ENCODE data around the gene SYDE2. TPM values are rescaled to one million over a fixed set of nuclear protein-coding genes. Genes with fewer than 3 reads are reported as not detected.
"Not testable (repeated sequence)": the region's sequence is repeated elsewhere in the genome, so short reads cannot be mapped to it uniquely, and the experiment has no call there.

Gene SYDE2
- total RNA-seq, 4 donors from 2014 or later = 75.5 to 119 (median 99.3) TPM

GRCh38 chr1:85196358-85196757 lies 4.5 kb downstream of the SYDE2 start:
- no peaks in the 10 kb centered on the region for H3K9me3 ChIP-seq
- DNase-seq (ENCODE audit: extremely low spot score) = no peak
- TF ChIP-seq CTCF (IDR thresholded peaks at IDR 0.05) = no peak
- TF ChIP-seq POLR2AphosphoS5 (IDR thresholded peaks at IDR 0.05) = no peak
- TF ChIP-seq POLR2A (IDR thresholded peaks at IDR 0.05; ENCODE audit: low read depth) = no peak
- TF ChIP-seq EP300 (IDR thresholded peaks at IDR 0.05) = no peak
- peak overlapping the region; percentile 92 to 97 (median 96) for H3K4me3 ChIP-seq
- H3K27me3 ChIP-seq = no peaks in the 10 kb centered on the region
- peaks cover 3 to 54% (median 37%) of the 10 kb centered on the region in 4 donors for H3K4me1 ChIP-seq
- no peaks in the 10 kb centered on the region for H3K36me3 ChIP-seq
- intact Hi-C loops (cut with DNase I) = loop anchor here (5.0 kb wide), 1 partner anchor 61 kb away; the partner anchor contains the start of gene C1orf52
- peak overlapping the region in 3 of 4 donors; percentile 44 to 63 (median 48) for H3K27ac ChIP-seq (replicated peaks in 1 of 4)

GRCh38 chr1:85195703-85196102 lies 5.1 kb downstream of the SYDE2 start:
- H3K9me3 ChIP-seq = no peaks in the 10 kb centered on the region
- H3K27me3 ChIP-seq = no peaks in the 10 kb centered on the region
- H3K27ac ChIP-seq (replicated peaks in 1 of 4) = peak overlapping the region in 3 of 4 donors; percentile 44 to 63 (median 48)
- WGBS = 52% methylated on average over 2 of the region's 2 CpGs
- intact Hi-C loops (cut with DNase I) = loop anchor here (5.0 kb wide), 1 partner anchor 62 kb away; the partner anchor contains the start of gene C1orf52
- TF ChIP-seq POLR2AphosphoS5 (IDR thresholded peaks at IDR 0.05) (no peak), CTCF (IDR thresholded peaks at IDR 0.05) (no peak), EP300 (IDR thresholded peaks at IDR 0.05) (no peak), POLR2A (IDR thresholded peaks at IDR 0.05; ENCODE audit: low read depth) (no peak)
- DNase-seq (ENCODE audit: extremely low spot score) = no peak
- no peaks in the 10 kb centered on the region for H3K36me3 ChIP-seq
- peaks cover 3 to 61% (median 44%) of the 10 kb centered on the region in 4 donors for H3K4me1 ChIP-seq
- peak overlapping the region; percentile 92 to 97 (median 96) for H3K4me3 ChIP-seq

DNA sequence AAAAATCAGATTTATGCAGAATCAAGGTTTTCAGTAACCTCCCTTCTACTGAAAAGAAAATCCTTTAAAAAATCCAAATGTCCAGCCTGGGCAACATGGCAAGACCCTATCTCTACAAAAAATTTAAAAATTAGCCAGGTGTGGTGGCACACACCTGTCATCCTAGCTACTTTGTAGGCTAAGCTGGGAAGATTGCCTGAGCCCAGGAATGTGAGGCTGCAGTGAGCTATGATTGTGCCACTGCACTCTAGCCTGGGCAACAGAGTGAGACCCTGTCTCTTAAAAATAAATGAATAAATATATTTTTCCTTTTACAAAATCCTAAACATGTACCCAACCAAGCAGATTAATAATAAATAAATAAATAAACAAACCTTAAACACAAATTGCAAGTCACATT lies 8.7 kb downstream of the SYDE2 start:
- Histone ChIP-seq H3K4me1 (peaks cover 7 to 90% (median 62%) of the 10 kb centered on the region in 4 donors), H3K4me3 (peak overlapping the region in 1 of 4 donors; percentile 9), H3K36me3 (peaks cover 0 to 20% (median 14%) of the 10 kb centered on the region in 4 donors)
- H3K27ac ChIP-seq (replicated peaks in 1 of 4); H3K27me3 ChIP-seq; H3K9me3 ChIP-seq; DNase-seq (ENCODE audit: extremely low spot score); intact Hi-C loops (cut with DNase I): not testable (repeated sequence)

- Histone ChIP-seq H3K9me3 (no peaks in the 10 kb centered on the region), H3K4me3 (peak overlapping the region in 2 of 4 donors; percentile 14 to 15), H3K27ac (replicated peaks in 1 of 4) (no peak overlapping the region), H3K36me3 (peaks cover 0 to 20% (median 14%) of the 10 kb centered on the region in 4 donors), H3K27me3 (no peaks in the 10 kb centered on the region), H3K4me1 (peaks cover 7 to 72% (median 55%) of the 10 kb centered on the region in 4 donors)
- no peak for TF ChIP-seq CTCF (IDR thresholded peaks at IDR 0.05)
- no peak for TF ChIP-seq EP300 (IDR thresholded peaks at IDR 0.05)
- no peak for TF ChIP-seq POLR2AphosphoS5 (IDR thresholded peaks at IDR 0.05)
- no peak for TF ChIP-seq POLR2A (IDR thresholded peaks at IDR 0.05; ENCODE audit: low read depth)
- no peak for DNase-seq (ENCODE audit: extremely low spot score)
- intact Hi-C loops (cut with DNase I) = no loop called here
- WGBS = 47% methylated on average over 1 of the region's 1 CpG
These were observed 11.7 kb downstream of the SYDE2 start for GRCh38 chr1:85189120-85189519.

- Histone ChIP-seq H3K27ac (replicated peaks in 1 of 4) (peak overlapping the region in 1 of 4 donors; percentile 14), H3K4me1 (peaks cover 4 to 72% (median 59%) of the 10 kb centered on the region in 4 donors), H3K4me3 (peak overlapping the region in 3 of 4 donors; percentile 14 to 23 (median 15)), H3K9me3 (no peaks in the 10 kb centered on the region), H3K27me3 (no peaks in the 10 kb centered on the region), H3K36me3 (peaks cover 0 to 20% (median 14%) of the 10 kb centered on the region in 4 donors)
- DNase-seq (ENCODE audit: extremely low spot score) = no peak
- TF ChIP-seq POLR2A (IDR thresholded peaks at IDR 0.05; ENCODE audit: low read depth) = no peak
- 66% methylated on average over 5 of the region's 5 CpGs for WGBS
- intact Hi-C loops (cut with DNase I) = no loop called here
These were observed 12.3 kb downstream of the SYDE2 start for GRCh38 chr1:85188530-85188929.

DNA sequence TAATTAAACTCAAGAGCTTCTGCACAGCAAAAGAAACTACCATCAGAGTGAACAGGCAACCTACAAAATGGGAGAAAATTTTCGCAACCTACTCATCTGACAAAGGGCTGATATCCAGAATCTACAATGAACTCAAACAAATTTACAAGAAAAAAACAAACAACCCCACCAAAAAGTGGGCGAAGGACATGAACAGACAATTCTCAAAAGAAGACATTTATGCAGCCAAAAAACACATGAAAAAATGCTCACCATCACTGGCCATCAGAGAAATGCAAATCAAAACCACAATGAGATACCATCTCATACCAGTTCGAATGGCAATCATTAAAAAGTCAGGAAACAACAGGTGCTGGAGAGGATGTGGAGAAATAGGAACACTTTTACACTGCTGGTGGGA lies 13.8 kb downstream of the SYDE2 start:
- peaks cover 8 to 72% (median 62%) of the 10 kb centered on the region in 4 donors for H3K4me1 ChIP-seq
- H3K9me3 ChIP-seq; H3K27ac ChIP-seq (replicated peaks in 1 of 4); H3K4me3 ChIP-seq; intact Hi-C loops (cut with DNase I); H3K27me3 ChIP-seq; DNase-seq (ENCODE audit: extremely low spot score): not testable (repeated sequence)
- WGBS = 92% methylated on average over 2 of the region's 3 CpGs
- H3K36me3 ChIP-seq = peaks cover 0 to 25% (median 16%) of the 10 kb centered on the region in 4 donors
